PC-9 (cell line): ENCODE data around the gene UPB1. TPM values are rescaled to one million over a fixed set of nuclear protein-coding genes. Genes with fewer than 3 reads are reported as not detected.

Source experiments
- BruUV-seq: library from RNA; stranded (reverse); fragments of 400-500 nt; replicated peaks from 2 replicates; lab custom pipeline; 2021; lab: Mats Ljungman, UMichigan
- CTCF ChIA-PET: fragments of 300-600 bp; sonication (Branson Sonifier 250); formaldehyde crosslinking; loops from one replicate; lab custom pipeline; 2022; ENCODE audit warnings: antibody characterized with exemption; lab: Charles Lee
- POLR2A ChIA-PET: fragments of 300-600 bp; sonication (Branson Sonifier 250); formaldehyde crosslinking; loops from one replicate; lab custom pipeline; 2022; ENCODE audit warnings: antibody characterized with exemption; ENCODE audit not compliant: unreplicated experiment; lab: Charles Lee
- DNase-seq, 2 experiments: peaks; one replicate each; pipeline versions ENCODE4 v3.0.0 to v3.0.0-alpha.2; 2015 to 2022; ENCODE audit warnings: mixed read lengths in 1 of 2
- H2AFZ ChIP-seq: fragments of 200-600 bp; sonication (generic); 2 replicates; pipeline ENCODE4 v1.8.1; 2017; ENCODE audit warnings: antibody characterized with exemption
- H3F3A ChIP-seq: fragments of 200-600 bp; sonication (generic); 2 replicates; pipeline ENCODE4 v1.8.1; 2017; ENCODE audit warnings: antibody characterized with exemption, mild to moderate bottlenecking, low read depth; ENCODE audit not compliant: insufficient read depth
- H3K27ac ChIP-seq: fragments of 200-600 bp; sonication (generic); 2 replicates; pipeline ENCODE4 v1.6.1; 2016; ENCODE audit warnings: mixed run types
- H3K27me3 ChIP-seq: fragments of 200-600 bp; sonication (generic); 2 replicates; pipeline ENCODE4 v1.6.1; 2016; ENCODE audit warnings: low read depth, mixed run types; ENCODE audit not compliant: insufficient read depth
- H3K36me3 ChIP-seq: fragments of 200-600 bp; sonication (generic); 2 replicates; pipeline ENCODE4 v1.6.1; 2016; ENCODE audit warnings: low read depth, mixed run types
- H3K4me1 ChIP-seq: fragments of 200-600 bp; sonication (generic); replicated peaks from 2 replicates; pipeline ENCODE4 v1.6.1; 2016; ENCODE audit warnings: mixed run types; ENCODE audit not compliant: insufficient read depth
- H3K4me2 ChIP-seq: fragments of 200-600 bp; sonication (generic); 2 replicates; pipeline ENCODE4 v1.6.1; 2017; ENCODE audit warnings: mixed run types
- H3K4me3 ChIP-seq: fragments of 200-600 bp; sonication (generic); 2 replicates; pipeline ENCODE4 v1.6.1; 2016; ENCODE audit warnings: mixed run types
- H3K79me2 ChIP-seq: fragments of 200-600 bp; sonication (generic); 2 replicates; pipeline ENCODE4 v1.6.1; 2017; ENCODE audit warnings: low read depth, mixed run types
- H3K9me2 ChIP-seq: fragments of 200-600 bp; sonication (generic); 2 replicates; pipeline ENCODE4 v1.8.1; 2017; ENCODE audit warnings: mild to moderate bottlenecking; ENCODE audit not compliant: insufficient read depth
- H3K9me3 ChIP-seq: fragments of 200-600 bp; sonication (generic); 2 replicates; pipeline ENCODE4 v1.8.1; 2016; ENCODE audit warnings: low read depth; ENCODE audit not compliant: insufficient read depth
- H4K20me1 ChIP-seq: fragments of 200-600 bp; sonication (generic); 2 replicates; pipeline ENCODE4 v1.8.1; 2017; ENCODE audit not compliant: insufficient read depth
- CTCF ChIP-seq: fragments of 200-600 bp; sonication (generic); conservative IDR thresholded peaks from 2 replicates; pipeline ENCODE4 v1.6.1; 2017; ENCODE audit warnings: mixed run types, antibody characterized with exemption, mild to moderate bottlenecking, moderate library complexity
- EZH2 ChIP-seq: fragments of 200-600 bp; sonication (generic); IDR thresholded peaks from 2 replicates; pipeline ENCODE4 v1.8.0; 2017; ENCODE audit warnings: antibody characterized with exemption, low read depth
- intact Hi-C: fragments of 100-400 bp; cut with micrococcal nuclease; formaldehyde crosslinking; loops from one replicate; pipeline ENCODE4 v1.10.0; 2022; ENCODE audit not compliant: unreplicated experiment
- total RNA-seq: library from RNA; stranded (reverse); gene quantifications from 2 replicates; pipeline ENCODE4 v1.2.3, GENCODE V29; 2021

UPB1 gene
- total RNA-seq, 1 experiment from 2014 or later, result 0.17 TPM

- TF ChIP-seq EZH2, result no peak
- no peak for TF ChIP-seq CTCF
- Histone ChIP-seq H3K79me2 (peaks cover 68% of the 10 kb centered on the region), H3K27ac (no peak overlapping the region), H3K9me3 (no peaks in the 10 kb centered on the region), H4K20me1 (peaks cover 19% of the 10 kb centered on the region), H3K36me3 (peaks cover 16% of the 10 kb centered on the region; the same call in 1 of the 2 replicates), H3K4me1 (peaks cover 20% of the 10 kb centered on the region), H3K27me3 (no peaks in the 10 kb centered on the region), H3F3A (0 out of 2 replicates have a peak, but pooled peaks cover 6% of the 10 kb centered on the region), H3K4me2 (peak overlapping the region; percentile 87), H3K4me3 (peak overlapping the region; percentile 87), H3K9me2 (no peaks in the 10 kb centered on the region), H2AFZ (no peak overlapping the region; the same call in 1 of the 2 replicates)
- no TSS peak for BruUV-seq
- intact Hi-C loops, result no loop called here
- no peak for DNase-seq
- ChIA-PET POLR2A (interaction anchor here (0.5 kb wide), 1 partner anchor 404 kb away, joined by 30 read pairs; no protein-coding TSS in a partner anchor), CTCF (no interaction called here)
These were observed 58.6 kb downstream of the UPB1 start for GRCh38 chr22:24553597-24554312.

- Histone ChIP-seq H3K9me3 (no peaks in the 10 kb centered on the region), H3K4me3 (peak within 1 kb of the TSS; percentile 100), H3K27ac (peak within 1 kb of the TSS; percentile 75), H3K4me1 (peaks cover 20% of the 10 kb centered on the region), H3K4me2 (peak within 1 kb of the TSS; percentile 98), H4K20me1 (peaks cover 27% of the 10 kb centered on the region), H3K9me2 (no peaks in the 10 kb centered on the region), H3K79me2 (peaks cover 74% of the 10 kb centered on the region), H2AFZ (peak within 1 kb of the TSS; percentile 94), H3K27me3 (no peaks in the 10 kb centered on the region), H3K36me3 (peaks cover 19% of the 10 kb centered on the region; the same call in 1 of the 2 replicates), H3F3A (0 out of 2 replicates have a peak, but pooled peaks cover 6% of the 10 kb centered on the region)
- ChIA-PET POLR2A (interaction anchor here (0.5 kb wide), 1 partner anchor 404 kb away, joined by 30 read pairs; no protein-coding TSS in a partner anchor), CTCF (interaction anchor here (0.6 kb wide), 1 partner anchor 784 kb away, joined by 7 read pairs; no protein-coding TSS in a partner anchor)
- TF ChIP-seq CTCF (no peak), EZH2 (no peak)
- BruUV-seq, result TSS peak; percentile 42
- intact Hi-C loops, result no loop called here
- peak in 1 of 2 experiments; percentile 11 for DNase-seq
These were observed 59.4 kb downstream of the UPB1 start, which contains the start of gene GUCD1 for GRCh38 chr22:24554313-24555164. TSS of gene GUCD1 (minus strand) at chr22:24555138. CDS start at chr22:24554991, 147 bp downstream.
